NCI-H1436 treated with DMSO at 0.1 percent for 48 hours (cell line): ENCODE measurements around the gene SELENOW.
"Not testable (repeated sequence)": the region's sequence is repeated elsewhere in the genome, so short reads cannot be mapped to it uniquely, and the experiment has no call there.

Source experiments
- DNase-seq: peaks from one replicate; lab custom pipeline; 2025; lab: John Stamatoyannopoulos, UW

Gene SELENOW

GRCh38 chr19:47756953-47757608 is 21.4 kb upstream of the SELENOW start:
- DNase-seq: no peak

- no peak for DNase-seq
Observed at GRCh38 chr19:47757617-47758442, 20.7 kb upstream of the SELENOW start.

GRCh38 chr19:47758443-47758804 is 20.1 kb upstream of the SELENOW start:
- DNase-seq: no peak

GRCh38 chr19:47760632-47760999 is 17.9 kb upstream of the SELENOW start:
- DNase-seq: no peak

GRCh38 chr19:47761566-47761965 is 16.9 kb upstream of the SELENOW start:
- no peak for DNase-seq

GRCh38 chr19:47762151-47762550 is 16.4 kb upstream of the SELENOW start:
- DNase-seq: no peak

GRCh38 chr19:47762615-47763308 is 15.7 kb upstream of the SELENOW start:
- no peak for DNase-seq

- DNase-seq: not testable (repeated sequence)
Observed at GRCh38 chr19:47764705-47765104, 13.8 kb upstream of the SELENOW start.

GRCh38 chr19:47765523-47766358 is 12.8 kb upstream of the SELENOW start:
- DNase-seq: peak; percentile 29

GRCh38 chr19:47766359-47766620 is 12.2 kb upstream of the SELENOW start:
- DNase-seq: no peak

- DNase-seq: no peak
Observed at GRCh38 chr19:47766670-47767069, 11.8 kb upstream of the SELENOW start.

- DNase-seq: no peak
Observed at GRCh38 chr19:47767349-47767748, 11.2 kb upstream of the SELENOW start.

- no peak for DNase-seq
Observed at GRCh38 chr19:47768604-47769003, 9.9 kb upstream of the SELENOW start.

- DNase-seq: no peak
Observed at GRCh38 chr19:47769534-47769933, 9.0 kb upstream of the SELENOW start.

- not testable (repeated sequence) for DNase-seq
Observed at GRCh38 chr19:47771291-47771690, 7.2 kb upstream of the SELENOW start.

GRCh38 chr19:47776568-47776967 is 1.9 kb upstream of the SELENOW start:
- DNase-seq: peak; percentile 99

GRCh38 chr19:47777245-47778048 is 1.1 kb upstream of the SELENOW start:
- DNase-seq: not testable (repeated sequence)

- no peak for DNase-seq
Observed at GRCh38 chr19:47778954-47779351, 450 bp downstream of the SELENOW start.

GRCh38 chr19:47779524-47780214 is 1.2 kb downstream of the SELENOW start:
- no peak for DNase-seq

GRCh38 chr19:47780215-47780551 is 1.7 kb downstream of the SELENOW start:
- DNase-seq: no peak
